Measurements from ENCODE around the gene MMP23B. TPM values are rescaled to one million over a fixed set of nuclear protein-coding genes. Genes with fewer than 3 reads are reported as not detected.

The MMP23B gene
- total RNA-seq, 4 donors from 2014 or later, result 1.2 to 6.6 (median 3.8) TPM

- Histone ChIP-seq H3K9me3 (no peaks in the 10 kb centered on the region), H3K27ac (no peak overlapping the region), H3K4me1 (peaks cover 0 to 27% (median 11%) of the 10 kb centered on the region in 4 donors), H3K4me3 (no peak overlapping the region), H3K36me3 (peaks cover 0 to 78% (median 0%) of the 10 kb centered on the region in 3 donors), H3K27me3 (no peaks in the 10 kb centered on the region)
- WGBS, 2 donors, result 79 to 83% methylated on average over 24 to 31 of the region's 31 CpGs
- no peak for DNase-seq (ENCODE audit: low spot score in 2 of 2)
- TF ChIP-seq CTCF (IDR thresholded peaks at IDR 0.05), result no peak
- TF ChIP-seq POLR2A (IDR thresholded peaks at IDR 0.05), result no peak
- no peak for TF ChIP-seq EP300 (IDR thresholded peaks at IDR 0.05)
These were observed 10.6 kb upstream of the MMP23B start for GRCh38 chr1:1621173-1622009.

GRCh38 chr1:1622010-1622787 lies 9.8 kb upstream of the MMP23B start:
- Histone ChIP-seq H3K27ac (no peak overlapping the region), H3K9me3 (no peaks in the 10 kb centered on the region), H3K36me3 (peaks cover 0 to 86% (median 0%) of the 10 kb centered on the region in 3 donors), H3K4me3 (no peak overlapping the region), H3K4me1 (peaks cover 0 to 19% (median 3%) of the 10 kb centered on the region in 4 donors), H3K27me3 (no peaks in the 10 kb centered on the region)
- TF ChIP-seq EP300 (IDR thresholded peaks at IDR 0.05), result no peak
- no peak for TF ChIP-seq POLR2A (IDR thresholded peaks at IDR 0.05)
- DNase-seq (ENCODE audit: low spot score in 2 of 2), result no peak
- WGBS, 2 donors, result 86 to 89% methylated on average over 12 to 19 of the region's 21 CpGs

GRCh38 chr1:1622788-1623094 lies 9.2 kb upstream of the MMP23B start:
- peaks cover 0 to 86% (median 2%) of the 10 kb centered on the region in 3 donors for H3K36me3 ChIP-seq
- H3K4me3 ChIP-seq, result no peak overlapping the region
- TF ChIP-seq EP300 (IDR thresholded peaks at IDR 0.05) (no peak), CTCF (IDR thresholded peaks at IDR 0.05) (no peak), POLR2A (IDR thresholded peaks at IDR 0.05) (no peak)
- no peak for DNase-seq (ENCODE audit: low spot score in 2 of 2)
- no peaks in the 10 kb centered on the region for H3K27me3 ChIP-seq
- peaks cover 0 to 14% (median 0%) of the 10 kb centered on the region in 4 donors for H3K4me1 ChIP-seq
- H3K9me3 ChIP-seq, result no peaks in the 10 kb centered on the region
- 87 to 88% methylated on average over 17 of the region's 17 CpGs for WGBS, 2 donors
- no peak overlapping the region for H3K27ac ChIP-seq

- DNase-seq (ENCODE audit: low spot score in 2 of 2), result no peak
- WGBS, 2 donors, result 92 to 98% methylated on average over 29 to 33 of the region's 33 CpGs
- H3K4me1 ChIP-seq, result peaks cover 0 to 9% (median 0%) of the 10 kb centered on the region in 4 donors
- H3K27ac ChIP-seq, result no peak overlapping the region
- no peak overlapping the region for H3K4me3 ChIP-seq
- TF ChIP-seq POLR2A (IDR thresholded peaks at IDR 0.05), result no peak
- TF ChIP-seq CTCF (IDR thresholded peaks at IDR 0.05), result no peak
- no peak for TF ChIP-seq EP300 (IDR thresholded peaks at IDR 0.05)
- H3K27me3 ChIP-seq, result no peaks in the 10 kb centered on the region
- H3K9me3 ChIP-seq, result no peaks in the 10 kb centered on the region
- peaks cover 0 to 86% (median 4%) of the 10 kb centered on the region in 3 donors for H3K36me3 ChIP-seq
These were observed 8.8 kb upstream of the MMP23B start for GRCh38 chr1:1623181-1623630.

- 88 to 95% methylated on average over 39 to 43 of the region's 51 CpGs for WGBS, 2 donors
- no peak for DNase-seq (ENCODE audit: low spot score in 2 of 2)
- H3K27me3 ChIP-seq, result no peaks in the 10 kb centered on the region
- H3K4me1 ChIP-seq, result peaks cover 0 to 6% (median 0%) of the 10 kb centered on the region in 4 donors
- H3K27ac ChIP-seq, result no peak overlapping the region
- H3K36me3 ChIP-seq, result peaks cover 0 to 86% (median 4%) of the 10 kb centered on the region in 3 donors
- H3K4me3 ChIP-seq, result no peak overlapping the region
- TF ChIP-seq POLR2A (IDR thresholded peaks at IDR 0.05) (no peak), CTCF (IDR thresholded peaks at IDR 0.05) (no peak), EP300 (IDR thresholded peaks at IDR 0.05) (no peak)
- no peaks in the 10 kb centered on the region for H3K9me3 ChIP-seq
These were observed 8.1 kb upstream of the MMP23B start for GRCh38 chr1:1623631-1624442.

Measured in tibial nerve (tissue), 4 donors.